ENCODE results near the gene LSR. TPM values are rescaled to one million over a fixed set of nuclear protein-coding genes. Genes with fewer than 3 reads are reported as not detected.
"Not testable (repeated sequence)": the region's sequence is repeated elsewhere in the genome, so short reads cannot be mapped to it uniquely, and the experiment has no call there.

The LSR gene
- total RNA-seq, 1 donor, result 0.54 TPM

DNA sequence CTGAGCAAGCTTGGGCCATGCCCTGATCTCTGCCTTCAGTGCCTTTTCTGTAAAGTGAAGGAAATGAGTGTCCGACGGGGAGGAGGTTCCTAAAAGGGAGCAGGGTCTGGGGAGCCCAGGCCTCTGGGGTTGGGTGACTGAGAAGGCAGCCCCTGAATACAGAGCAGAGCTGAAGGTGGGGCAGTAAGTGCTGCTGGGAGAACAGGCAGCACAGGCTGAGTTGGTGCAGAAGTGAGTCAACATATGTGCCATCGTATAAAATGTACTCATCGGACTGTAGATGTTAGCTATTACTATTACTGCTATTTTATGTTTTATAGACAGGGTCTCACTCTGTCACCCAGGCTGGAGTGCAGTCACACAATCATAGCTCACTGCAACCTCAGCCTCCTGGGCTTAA is 32.5 kb downstream of the LSR start:
- TF ChIP-seq, protein P1, sequence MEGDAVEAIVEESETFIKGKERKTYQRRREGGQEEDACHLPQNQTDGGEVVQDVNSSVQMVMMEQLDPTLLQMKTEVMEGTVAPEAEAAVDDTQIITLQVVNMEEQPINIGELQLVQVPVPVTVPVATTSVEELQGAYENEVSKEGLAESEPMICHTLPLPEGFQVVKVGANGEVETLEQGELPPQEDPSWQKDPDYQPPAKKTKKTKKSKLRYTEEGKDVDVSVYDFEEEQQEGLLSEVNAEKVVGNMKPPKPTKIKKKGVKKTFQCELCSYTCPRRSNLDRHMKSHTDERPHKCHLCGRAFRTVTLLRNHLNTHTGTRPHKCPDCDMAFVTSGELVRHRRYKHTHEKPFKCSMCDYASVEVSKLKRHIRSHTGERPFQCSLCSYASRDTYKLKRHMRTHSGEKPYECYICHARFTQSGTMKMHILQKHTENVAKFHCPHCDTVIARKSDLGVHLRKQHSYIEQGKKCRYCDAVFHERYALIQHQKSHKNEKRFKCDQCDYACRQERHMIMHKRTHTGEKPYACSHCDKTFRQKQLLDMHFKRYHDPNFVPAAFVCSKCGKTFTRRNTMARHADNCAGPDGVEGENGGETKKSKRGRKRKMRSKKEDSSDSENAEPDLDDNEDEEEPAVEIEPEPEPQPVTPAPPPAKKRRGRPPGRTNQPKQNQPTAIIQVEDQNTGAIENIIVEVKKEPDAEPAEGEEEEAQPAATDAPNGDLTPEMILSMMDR (IDR thresholded peaks at IDR 0.05; ENCODE audit: insufficient read depth, low read length), result no peak
- no peak overlapping the region for H3K4me3 ChIP-seq (ENCODE audit: low read depth, low read length)
- DNase-seq (ENCODE audit: low read depth), result no peak

DNA sequence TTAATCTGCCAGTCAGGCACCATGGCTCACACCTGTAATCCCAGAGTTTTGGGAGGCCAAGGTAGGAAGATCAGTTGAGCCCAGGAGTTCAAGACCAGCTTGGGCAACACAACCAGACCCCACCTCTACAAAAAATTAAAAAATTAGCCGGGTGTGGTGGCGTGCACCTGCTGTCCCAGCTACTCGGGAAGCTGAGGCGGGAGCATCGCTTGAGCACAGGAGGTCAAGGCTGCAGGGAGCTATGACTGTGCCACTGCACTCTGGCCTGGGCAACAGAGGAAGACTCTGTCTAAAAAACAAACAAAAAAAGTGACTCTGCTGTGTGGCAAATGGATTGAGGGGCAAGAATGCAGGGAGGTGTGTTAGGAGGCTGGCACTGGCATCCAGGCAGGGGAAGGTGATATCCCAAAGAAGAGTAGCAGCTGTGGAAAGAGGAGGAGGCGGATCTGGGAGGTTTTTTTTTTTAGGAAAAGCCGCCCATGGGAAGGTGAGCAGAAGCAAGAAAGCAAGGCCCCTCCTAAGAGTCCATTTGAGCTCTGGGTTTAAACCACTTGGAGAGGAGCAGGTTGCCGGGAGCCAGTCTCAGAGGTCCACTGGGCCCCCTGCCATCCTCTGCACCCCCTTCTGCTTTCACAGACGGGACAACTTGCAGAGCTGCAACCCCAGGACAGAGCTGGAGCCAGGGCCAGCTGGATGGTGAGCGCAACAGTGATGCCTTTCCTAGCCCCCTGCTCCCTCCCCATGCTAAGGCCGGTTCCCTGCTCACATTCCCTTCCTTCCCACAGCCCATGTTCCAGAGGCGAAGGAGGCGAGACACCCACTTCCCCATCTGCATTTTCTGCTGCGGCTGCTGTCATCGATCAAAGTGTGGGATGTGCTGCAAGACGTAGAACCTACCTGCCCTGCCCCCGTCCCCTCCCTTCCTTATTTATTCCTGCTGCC is 35.6 kb downstream of the LSR start:
- TF ChIP-seq, protein P1 (IDR thresholded peaks at IDR 0.05; ENCODE audit: insufficient read depth, low read length), result no peak
- no peak overlapping the region for H3K4me3 ChIP-seq (ENCODE audit: low read depth, low read length)
- no peak for DNase-seq (ENCODE audit: low read depth)

DNA sequence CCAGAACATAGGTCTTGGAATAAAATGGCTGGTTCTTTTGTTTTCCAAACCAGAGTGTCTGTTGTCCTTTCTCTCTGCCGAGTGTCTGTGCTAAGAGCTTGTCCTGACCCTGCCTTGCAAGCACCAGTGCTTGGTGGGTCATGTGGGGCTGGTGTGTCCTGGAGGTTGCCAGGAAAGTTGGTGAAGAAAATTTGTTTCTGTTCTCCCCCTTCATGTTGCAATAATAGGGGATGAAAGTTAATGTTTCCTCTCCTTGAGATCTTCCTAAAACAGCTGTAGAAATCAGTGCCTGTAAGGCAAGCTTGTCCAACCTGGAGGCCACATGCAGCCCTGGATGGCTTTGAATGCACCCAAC is 36.3 kb downstream of the LSR start:
- no peak for DNase-seq (ENCODE audit: low read depth)
- TF ChIP-seq, protein P1 (IDR thresholded peaks at IDR 0.05; ENCODE audit: insufficient read depth, low read length), result no peak
- H3K4me3 ChIP-seq (ENCODE audit: low read depth, low read length), result no peak overlapping the region

DNA sequence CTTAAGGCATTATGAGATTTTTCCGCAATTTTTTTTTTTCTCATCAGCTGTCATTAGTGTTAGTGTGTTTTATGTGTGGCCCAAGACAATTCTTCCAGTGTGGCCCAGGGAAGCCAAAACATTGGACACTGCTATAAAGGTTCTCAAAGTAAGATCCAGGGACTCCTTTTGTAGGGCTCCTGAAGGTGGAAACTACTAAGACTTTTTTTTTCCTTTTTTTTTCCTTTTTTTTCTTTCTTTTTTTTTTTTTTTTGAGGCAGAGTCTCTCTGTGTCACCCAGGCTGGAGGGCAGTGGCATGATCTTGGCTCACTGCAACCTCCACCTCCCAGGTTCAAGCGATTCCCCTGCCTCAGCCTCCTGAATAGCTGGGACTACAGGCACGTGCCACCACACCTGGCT is 36.7 kb downstream of the LSR start:
- not testable (repeated sequence) for DNase-seq (ENCODE audit: low read depth); H3K4me3 ChIP-seq (ENCODE audit: low read depth, low read length)

DNA sequence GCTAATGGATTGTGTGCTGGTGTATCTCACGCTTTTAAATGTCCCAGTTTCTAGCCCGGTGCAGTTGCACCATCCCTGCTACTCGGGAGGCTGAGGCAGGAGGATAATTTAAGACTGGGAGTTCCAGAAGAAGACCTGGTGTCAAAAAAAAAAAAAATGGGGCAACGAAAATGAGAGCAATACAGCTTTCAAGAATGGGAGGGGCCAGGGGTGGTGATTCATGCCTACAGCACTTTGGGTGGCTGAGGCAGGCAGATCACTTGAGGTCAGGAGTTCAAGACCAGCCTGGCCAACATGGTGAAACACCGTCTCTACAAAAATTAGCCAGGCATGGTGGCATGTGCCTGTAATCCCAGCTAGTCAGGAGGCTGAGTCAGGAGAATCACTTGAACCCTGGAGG is 37.3 kb downstream of the LSR start:
- DNase-seq (ENCODE audit: low read depth); H3K4me3 ChIP-seq (ENCODE audit: low read depth, low read length): not testable (repeated sequence)

DNA sequence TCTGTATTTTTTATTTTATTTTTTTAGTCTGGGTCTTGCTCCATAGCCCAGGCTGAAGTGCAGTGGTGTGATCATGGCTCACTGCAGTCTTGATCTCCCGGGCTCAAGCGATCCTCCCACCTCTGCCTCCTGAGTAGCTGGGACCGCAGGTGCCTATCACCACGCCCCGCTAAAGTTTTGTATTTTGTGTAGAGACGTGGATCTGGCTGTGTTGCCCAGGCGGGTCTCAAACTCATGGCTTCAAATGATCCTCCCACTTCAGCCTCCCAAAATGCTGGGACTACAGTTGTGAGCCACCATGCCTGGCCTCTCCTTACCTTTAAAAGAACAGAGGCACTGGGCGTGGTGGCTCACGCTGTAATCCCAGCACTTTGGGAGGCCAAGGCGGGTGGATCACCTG is 38.9 kb downstream of the LSR start:
- no peak overlapping the region for H3K4me3 ChIP-seq (ENCODE audit: low read depth, low read length)
- TF ChIP-seq, protein P1 (IDR thresholded peaks at IDR 0.05; ENCODE audit: insufficient read depth, low read length), result no peak
- DNase-seq (ENCODE audit: low read depth), result no peak

DNA sequence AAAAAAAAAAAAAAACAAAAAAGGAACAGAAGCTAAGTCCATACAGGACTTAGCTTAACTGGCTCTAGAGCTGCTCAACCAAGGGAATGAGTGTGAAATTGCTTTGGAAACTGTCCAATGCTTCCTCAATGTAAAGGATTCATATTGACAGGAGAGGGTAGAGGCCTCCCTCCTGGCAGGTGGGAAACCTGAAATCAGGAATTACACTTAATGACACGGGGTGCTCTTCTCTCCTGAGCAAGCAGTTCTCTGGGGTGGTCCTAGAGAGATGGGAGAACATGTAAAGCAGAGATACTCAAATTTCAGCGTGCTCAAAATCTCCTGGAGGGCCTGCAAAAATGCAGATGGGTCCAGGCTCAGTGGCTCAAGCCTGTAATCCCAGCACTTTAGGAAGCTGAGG is 39.5 kb downstream of the LSR start:
- no peak overlapping the region for H3K4me3 ChIP-seq (ENCODE audit: low read depth, low read length)
- DNase-seq (ENCODE audit: low read depth), result no peak
- TF ChIP-seq, protein P1 (IDR thresholded peaks at IDR 0.05; ENCODE audit: insufficient read depth, low read length), result no peak

DNA sequence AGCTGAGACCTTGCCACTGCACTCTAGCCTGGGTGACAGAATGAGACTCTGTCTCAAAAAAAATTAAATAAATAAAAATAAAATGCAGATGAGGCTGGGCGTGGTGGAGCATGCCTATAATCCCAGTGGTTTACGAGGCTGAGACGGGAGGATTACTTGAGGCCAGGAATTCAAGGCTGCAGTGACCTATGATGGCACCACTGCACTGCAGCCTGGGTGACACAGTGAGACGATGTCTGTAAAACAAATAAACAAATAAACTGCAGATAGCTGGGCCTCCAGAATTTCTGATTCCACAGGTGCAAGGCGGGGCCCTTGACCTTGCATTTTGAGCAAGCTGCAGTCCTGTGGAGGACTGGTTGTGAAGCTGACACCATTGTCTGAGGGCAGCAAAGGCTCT is 40.1 kb downstream of the LSR start:
- no peak for DNase-seq (ENCODE audit: low read depth)
- TF ChIP-seq, protein P1 (IDR thresholded peaks at IDR 0.05; ENCODE audit: insufficient read depth, low read length), result no peak
- H3K4me3 ChIP-seq (ENCODE audit: low read depth, low read length), result no peak overlapping the region
